ENCODE results near the gene TRAPPC2. TPM values are rescaled to one million over a fixed set of nuclear protein-coding genes. Genes with fewer than 3 reads are reported as not detected.

TRAPPC2 gene
- total RNA-seq, 4 donors from 2014 or later = 5.9 to 16.5 (median 9.2) TPM

- TF ChIP-seq CTCF (IDR thresholded peaks at IDR 0.05; ENCODE audit: low read depth) = no peak
Measured at GRCh38 chrX:13662355-13662791, 72.0 kb downstream of the TRAPPC2 start.

Other genes with a start within 250 kb of the TRAPPC2 start
- gene EGFL6, start 165.0 kb downstream of the TRAPPC2 start, total RNA-seq = 10 to 100 TPM in 3 of 4 donors, not detected in 1; 11.6 to 90.1 (median 31.0) TPM
- 1 to 10 TPM; 3.1 to 5.9 (median 4.1) TPM for gene TCEANC, start 81.5 kb downstream of the TRAPPC2 start, total RNA-seq
- gene RAB9A, start 45.5 kb downstream of the TRAPPC2 start, total RNA-seq = 10 to 100 TPM; 37.0 to 49.8 (median 45.1) TPM
- 10 to 100 TPM; 12.6 to 17.9 (median 14.9) TPM for gene OFD1, start 128 bp upstream of the TRAPPC2 start, total RNA-seq
- 1 to 10 TPM; 3.7 to 9.7 (median 8.3) TPM for gene GPM6B, start 82.5 kb upstream of the TRAPPC2 start, total RNA-seq